ENCODE data around the gene NUP214. TPM values are rescaled to one million over a fixed set of nuclear protein-coding genes. Genes with fewer than 3 reads are reported as not detected.

Gene NUP214
- total RNA-seq, 1 donor from 2014 or later, result 70.2 TPM

DNA sequence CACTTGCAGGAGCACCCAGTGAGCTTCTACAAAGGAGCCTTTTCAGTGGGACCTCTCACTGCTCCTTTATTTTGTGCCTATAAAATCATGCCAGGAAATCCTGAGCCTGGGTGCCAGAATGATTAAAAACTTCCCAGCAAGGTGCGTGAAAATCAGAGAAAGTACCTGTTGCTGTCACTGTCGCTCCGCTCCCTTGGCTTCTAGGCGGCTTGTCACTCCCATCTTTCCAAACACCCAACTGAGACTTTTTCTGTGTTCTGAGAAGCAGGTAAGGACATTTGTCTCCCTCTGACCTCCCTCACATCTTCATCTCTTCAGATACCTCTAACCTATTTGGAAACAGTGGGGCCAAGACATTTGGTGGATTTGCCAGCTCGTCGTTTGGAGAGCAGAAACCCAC lies 97.1 kb downstream of the NUP214 start:
- TF ChIP-seq POLR2A (IDR thresholded peaks at IDR 0.05), result no peak
- no peak for TF ChIP-seq POLR2AphosphoS5 (IDR thresholded peaks at IDR 0.05; ENCODE audit: insufficient read depth in 1 of 2, low read depth in 1 of 2)
- TF ChIP-seq, protein P1, sequence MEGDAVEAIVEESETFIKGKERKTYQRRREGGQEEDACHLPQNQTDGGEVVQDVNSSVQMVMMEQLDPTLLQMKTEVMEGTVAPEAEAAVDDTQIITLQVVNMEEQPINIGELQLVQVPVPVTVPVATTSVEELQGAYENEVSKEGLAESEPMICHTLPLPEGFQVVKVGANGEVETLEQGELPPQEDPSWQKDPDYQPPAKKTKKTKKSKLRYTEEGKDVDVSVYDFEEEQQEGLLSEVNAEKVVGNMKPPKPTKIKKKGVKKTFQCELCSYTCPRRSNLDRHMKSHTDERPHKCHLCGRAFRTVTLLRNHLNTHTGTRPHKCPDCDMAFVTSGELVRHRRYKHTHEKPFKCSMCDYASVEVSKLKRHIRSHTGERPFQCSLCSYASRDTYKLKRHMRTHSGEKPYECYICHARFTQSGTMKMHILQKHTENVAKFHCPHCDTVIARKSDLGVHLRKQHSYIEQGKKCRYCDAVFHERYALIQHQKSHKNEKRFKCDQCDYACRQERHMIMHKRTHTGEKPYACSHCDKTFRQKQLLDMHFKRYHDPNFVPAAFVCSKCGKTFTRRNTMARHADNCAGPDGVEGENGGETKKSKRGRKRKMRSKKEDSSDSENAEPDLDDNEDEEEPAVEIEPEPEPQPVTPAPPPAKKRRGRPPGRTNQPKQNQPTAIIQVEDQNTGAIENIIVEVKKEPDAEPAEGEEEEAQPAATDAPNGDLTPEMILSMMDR (IDR thresholded peaks at IDR 0.05), result no peak
- no peak overlapping the region for H3K27ac ChIP-seq
- H3K36me3 ChIP-seq, result peaks cover 0 to 20% of the 10 kb centered on the region in 2 donors
- intact Hi-C loops (cut with DNase I), result no loop called here
- no peak for DNase-seq (ENCODE audit: extremely low spot score in 2 of 2)
- H3K4me3 ChIP-seq, result no peak overlapping the region
- peaks cover 8% of the 10 kb centered on the region for H3K4me1 ChIP-seq
- no peaks in the 10 kb centered on the region for H3K9me3 ChIP-seq
- no peaks in the 10 kb centered on the region for H3K27me3 ChIP-seq

DNA sequence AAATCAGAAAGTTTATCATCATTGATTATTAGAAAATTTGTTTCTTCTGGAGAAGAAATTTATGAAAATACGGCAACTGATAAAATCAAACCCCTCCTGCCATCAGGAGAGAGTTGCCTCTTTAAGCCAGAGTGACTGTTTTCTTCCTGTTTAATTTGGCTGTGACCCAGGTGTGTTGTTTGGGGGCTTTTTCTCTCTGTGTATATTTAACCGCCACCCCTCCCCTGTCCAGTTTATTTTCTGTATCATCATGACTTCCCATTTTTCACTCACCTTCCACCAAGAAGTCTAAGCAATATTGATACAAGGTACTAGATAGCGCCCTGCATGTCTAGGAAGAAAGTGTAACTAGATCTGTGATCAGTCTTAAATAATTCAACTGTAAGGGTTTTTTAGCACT lies 100.8 kb downstream of the NUP214 start:
- Histone ChIP-seq H3K4me3 (no peak overlapping the region), H3K4me1 (peaks cover 16% of the 10 kb centered on the region), H3K36me3 (peaks cover 0 to 21% of the 10 kb centered on the region in 2 donors), H3K27me3 (no peaks in the 10 kb centered on the region), H3K9me3 (no peaks in the 10 kb centered on the region), H3K27ac (no peak overlapping the region)
- intact Hi-C loops (cut with DNase I), result no loop called here
- TF ChIP-seq, protein P1 (IDR thresholded peaks at IDR 0.05), result no peak
- TF ChIP-seq POLR2A (IDR thresholded peaks at IDR 0.05) (no peak), POLR2AphosphoS5 (IDR thresholded peaks at IDR 0.05; ENCODE audit: insufficient read depth in 1 of 2, low read depth in 1 of 2) (no peak)
- DNase-seq (ENCODE audit: extremely low spot score in 2 of 2), result no peak

DNA sequence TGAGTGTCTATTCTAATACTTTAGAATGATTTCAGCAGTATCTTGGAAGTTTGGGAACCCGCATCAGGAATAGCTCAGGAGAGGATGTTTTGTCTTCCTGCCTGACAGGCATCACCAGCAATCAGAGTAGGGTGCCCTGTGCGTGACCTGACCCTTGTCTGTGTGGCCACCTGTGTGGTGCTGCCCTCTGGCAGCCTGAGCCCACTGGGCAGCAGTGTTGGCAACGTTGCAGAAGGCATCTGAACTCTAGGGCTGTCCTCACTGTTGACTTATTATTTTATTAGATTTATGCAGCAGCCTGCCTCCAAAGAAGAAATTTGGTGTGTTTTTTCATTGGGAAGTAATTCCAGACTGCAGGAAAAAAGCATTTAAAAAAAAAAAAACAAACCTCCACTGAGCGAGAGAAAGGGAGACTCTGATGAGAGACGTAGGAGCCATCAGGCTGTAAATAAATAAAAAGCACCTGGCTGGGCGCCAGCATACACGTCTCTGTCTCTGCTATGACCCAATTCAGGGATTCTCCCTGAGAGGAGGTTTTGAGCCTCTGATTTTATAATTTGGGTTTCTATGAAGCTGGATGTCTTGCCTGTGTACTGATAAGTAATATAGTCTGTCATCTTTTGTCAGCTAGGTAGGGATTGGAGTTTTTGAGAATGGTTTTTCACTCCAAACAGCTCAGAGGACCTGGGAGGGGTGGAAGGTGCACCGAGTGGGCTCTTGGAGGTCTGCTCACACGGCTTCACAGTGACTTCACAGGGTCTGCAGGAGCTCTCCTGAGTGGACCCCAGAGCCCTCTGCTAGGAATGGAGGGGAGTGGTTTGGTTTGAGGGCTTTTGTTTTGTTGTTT lies 101.9 kb downstream of the NUP214 start:
- peaks cover 16% of the 10 kb centered on the region for H3K4me1 ChIP-seq
- no peaks in the 10 kb centered on the region for H3K9me3 ChIP-seq
- TF ChIP-seq POLR2AphosphoS5 (IDR thresholded peaks at IDR 0.05; ENCODE audit: insufficient read depth in 1 of 2, low read depth in 1 of 2) (no peak), POLR2A (IDR thresholded peaks at IDR 0.05) (no peak)
- TF ChIP-seq, protein P1 (IDR thresholded peaks at IDR 0.05), result no peak
- no peak overlapping the region for H3K4me3 ChIP-seq
- no peaks in the 10 kb centered on the region for H3K27me3 ChIP-seq
- peaks cover 0 to 32% of the 10 kb centered on the region in 2 donors for H3K36me3 ChIP-seq
- no peak for DNase-seq (ENCODE audit: extremely low spot score in 2 of 2)
- intact Hi-C loops (cut with DNase I), result no loop called here
- H3K27ac ChIP-seq, result no peak overlapping the region

DNA sequence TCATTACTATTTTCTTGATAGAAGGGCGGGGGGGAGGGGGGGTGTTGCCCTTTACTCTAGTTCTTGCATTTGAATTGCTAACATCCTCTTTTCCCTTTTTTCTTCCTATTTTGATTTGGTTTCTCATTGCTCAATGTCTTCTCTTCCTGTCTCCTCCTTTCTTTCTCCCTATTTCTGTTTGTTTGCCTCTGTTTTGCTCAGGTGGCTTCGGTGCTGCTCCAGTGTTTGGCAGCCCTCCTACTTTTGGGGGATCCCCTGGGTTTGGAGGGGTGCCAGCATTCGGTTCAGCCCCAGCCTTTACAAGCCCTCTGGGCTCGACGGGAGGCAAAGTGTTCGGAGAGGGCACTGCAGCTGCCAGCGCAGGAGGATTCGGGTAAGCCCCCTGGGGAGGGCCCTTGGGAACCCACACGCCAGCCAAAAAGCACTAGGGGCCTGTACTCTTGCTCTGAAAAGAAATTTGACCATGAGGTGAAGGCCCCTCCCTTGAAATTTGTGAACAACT lies 102.6 kb downstream of the NUP214 start:
- Histone ChIP-seq H3K36me3 (peaks cover 0 to 38% of the 10 kb centered on the region in 2 donors), H3K4me3 (no peak overlapping the region)

More for the DNA sequence above, 102.6 kb downstream of the NUP214 start:
- Histone ChIP-seq H3K9me3 (no peaks in the 10 kb centered on the region), H3K4me1 (peaks cover 16% of the 10 kb centered on the region), H3K27ac (no peak overlapping the region), H3K27me3 (no peaks in the 10 kb centered on the region)
- intact Hi-C loops (cut with DNase I), result no loop called here
- TF ChIP-seq POLR2A (IDR thresholded peaks at IDR 0.05) (no peak), POLR2AphosphoS5 (IDR thresholded peaks at IDR 0.05; ENCODE audit: insufficient read depth in 1 of 2, low read depth in 1 of 2) (no peak)
- TF ChIP-seq, protein P1 (IDR thresholded peaks at IDR 0.05), result no peak
- DNase-seq (ENCODE audit: extremely low spot score in 2 of 2), result no peak

All from vagina (tissue), 2 donors.